ENCODE data around the gene PPIF.

Gene PPIF

GRCh38 chr10:79349072-79349491 lies 1.8 kb downstream of the PPIF start:
- no peak for DNase-seq (ENCODE audit: low read depth)

GRCh38 chr10:79349766-79350406 lies 2.6 kb downstream of the PPIF start:
- no peak for DNase-seq (ENCODE audit: low read depth)

DNA sequence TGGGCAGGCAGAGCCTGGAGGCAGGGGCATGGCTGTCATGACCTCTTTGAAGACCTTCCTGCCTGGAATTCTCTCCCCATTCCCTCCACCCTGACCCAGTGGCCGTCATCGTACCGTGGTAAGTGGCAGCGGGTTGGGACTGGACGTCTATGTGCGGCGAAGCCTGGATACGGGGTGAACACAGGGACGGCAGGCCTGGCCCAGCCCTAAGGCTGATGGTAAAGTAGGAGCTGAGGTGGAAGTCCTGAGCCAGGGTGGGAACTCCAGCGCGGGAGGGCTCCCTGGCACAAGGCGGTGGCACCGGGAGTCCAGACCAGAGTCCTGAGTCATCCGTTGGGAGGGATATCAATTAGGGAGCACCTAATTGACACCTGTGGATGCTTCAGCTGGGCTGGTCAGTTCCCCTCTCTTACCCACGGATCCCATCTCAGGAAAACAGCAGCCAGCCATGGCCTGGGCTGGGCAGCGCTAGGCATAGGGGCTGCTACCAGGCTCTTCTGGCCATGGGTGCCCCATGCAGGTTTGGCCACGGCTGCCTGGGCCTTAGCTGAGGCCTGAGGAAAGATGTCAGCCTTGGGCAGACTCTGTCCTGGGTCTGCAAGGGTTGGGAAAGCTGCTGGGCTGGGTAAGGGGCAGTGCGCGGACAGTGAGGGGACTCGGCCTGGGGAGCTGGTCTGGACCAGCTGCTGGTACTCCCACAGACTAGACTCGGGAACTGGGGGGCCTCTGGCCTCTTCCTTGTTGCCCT lies 3.3 kb downstream of the PPIF start:
- DNase-seq (ENCODE audit: low read depth) = no peak

GRCh38 chr10:79351332-79351731 lies 4.1 kb downstream of the PPIF start:
- DNase-seq (ENCODE audit: low read depth) = no peak

- no peak for DNase-seq (ENCODE audit: low read depth)
Observed at GRCh38 chr10:79352035-79352877, 5.0 kb downstream of the PPIF start.

DNA sequence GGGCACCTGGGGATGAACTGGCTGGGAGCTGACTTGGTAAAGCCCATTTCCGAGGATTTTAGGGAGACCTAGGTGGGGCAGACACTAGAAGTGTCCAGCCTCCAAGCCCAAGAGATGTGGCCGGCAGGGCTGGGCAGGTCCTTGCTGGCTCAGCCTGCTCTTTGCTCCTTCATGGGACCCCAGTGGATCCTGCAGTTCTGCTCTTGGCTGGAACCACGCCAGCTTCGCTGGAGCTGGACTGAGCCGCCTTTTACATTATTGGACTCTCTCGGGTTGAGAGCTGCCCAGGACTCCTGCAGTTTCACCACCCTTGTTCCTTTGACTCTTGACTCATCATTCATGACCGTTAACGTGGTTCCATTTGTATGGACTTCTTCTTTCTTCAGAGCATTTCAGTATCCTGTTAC lies 5.7 kb downstream of the PPIF start:
- DNase-seq (ENCODE audit: low read depth) = no peak

- DNase-seq (ENCODE audit: low read depth) = no peak
Observed at GRCh38 chr10:79353726-79354125, 6.5 kb downstream of the PPIF start.

GRCh38 chr10:79354141-79354540 lies 6.9 kb downstream of the PPIF start:
- no peak for DNase-seq (ENCODE audit: low read depth)

- no peak for DNase-seq (ENCODE audit: low read depth)
Observed at GRCh38 chr10:79354615-79355014, 7.3 kb downstream of the PPIF start.

DNA sequence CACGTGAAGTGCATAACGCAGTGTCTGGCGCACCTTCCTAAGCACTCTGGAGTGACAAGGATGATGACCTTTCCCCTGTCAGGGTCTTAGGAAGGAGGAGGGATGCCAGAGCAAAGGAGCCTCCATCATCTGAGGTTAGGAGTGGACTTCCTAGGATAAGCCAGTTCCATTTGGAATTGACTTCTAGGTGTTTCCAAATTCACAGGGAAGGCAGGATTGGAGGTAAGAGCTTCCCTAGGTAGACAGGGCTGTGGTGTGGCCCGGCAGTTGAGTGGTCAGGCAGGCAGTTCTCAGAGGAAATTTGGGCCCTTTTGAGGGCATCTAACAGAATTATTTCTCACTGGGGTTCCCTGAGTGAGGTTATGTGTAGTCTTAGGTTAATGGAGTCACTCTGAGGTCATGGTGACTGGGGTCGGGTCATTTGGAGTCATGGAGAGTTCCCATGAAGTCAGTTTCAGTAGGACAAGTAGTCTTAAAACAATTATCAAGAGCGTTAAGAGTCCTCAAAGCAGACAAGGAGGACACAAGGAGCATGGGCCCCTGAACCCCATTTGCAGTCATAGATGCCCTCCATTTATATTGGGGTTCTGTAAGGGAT lies 8.2 kb downstream of the PPIF start:
- DNase-seq (ENCODE audit: low read depth) = no peak

GRCh38 chr10:79356104-79356503 lies 8.8 kb downstream of the PPIF start:
- no peak for DNase-seq (ENCODE audit: low read depth)

- DNase-seq (ENCODE audit: low read depth) = no peak
Observed at GRCh38 chr10:79357180-79357579, 9.9 kb downstream of the PPIF start.

- no peak for DNase-seq (ENCODE audit: low read depth)
Observed at GRCh38 chr10:79358811-79359210, 11.5 kb downstream of the PPIF start.

GRCh38 chr10:79359816-79360498 lies 12.7 kb downstream of the PPIF start:
- DNase-seq (ENCODE audit: low read depth) = no peak

GRCh38 chr10:79360499-79361342 lies 13.5 kb downstream of the PPIF start:
- DNase-seq (ENCODE audit: low read depth) = no peak

DNA sequence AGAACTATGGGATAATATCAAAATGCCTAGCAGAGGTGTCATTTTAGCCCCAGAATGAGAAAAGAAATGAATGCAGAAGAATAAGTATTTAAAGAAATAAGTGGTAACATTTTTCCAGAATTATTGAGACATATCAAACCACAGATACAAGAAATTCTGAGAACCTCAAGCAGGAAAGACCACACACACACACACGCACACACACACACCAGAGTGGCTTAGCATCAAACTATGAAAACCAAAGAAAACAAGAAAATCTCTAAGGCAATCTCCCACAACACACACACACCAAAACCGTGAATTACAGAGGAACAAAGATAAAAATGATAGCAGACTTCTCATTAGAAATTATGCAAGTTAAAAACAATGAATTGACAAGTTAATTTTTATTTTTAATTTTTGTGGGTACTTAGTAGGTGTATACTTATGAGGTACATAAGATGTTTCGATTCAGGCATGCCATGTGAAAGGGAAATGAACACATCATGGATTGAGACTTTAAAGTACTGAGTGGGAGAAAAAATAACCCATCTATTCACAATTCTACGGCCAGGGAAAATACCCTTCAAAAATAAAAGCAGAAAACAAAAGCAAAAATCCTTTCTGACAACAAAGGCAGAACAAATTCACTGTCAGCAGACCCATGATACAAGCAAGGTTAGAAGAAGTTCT lies 14.6 kb downstream of the PPIF start:
- no peak for DNase-seq (ENCODE audit: low read depth)

- peak; percentile 50 for DNase-seq (ENCODE audit: low read depth)
Observed at GRCh38 chr10:79367426-79368189, 20.3 kb downstream of the PPIF start.

GRCh38 chr10:79372871-79373270 lies 25.6 kb downstream of the PPIF start:
- DNase-seq (ENCODE audit: low read depth) = no peak

Measured in non-pigmented ciliary epithelial cell (primary cell).